Muscle of back (tissue), 11 donors: ENCODE results near the gene ZNF790. TPM values are rescaled to one million over a fixed set of nuclear protein-coding genes. Genes with fewer than 3 reads are reported as not detected.

ENCODE experiments used
- DNase-seq, 3 donors: peaks; one replicate each; pipeline versions ENCODE4 v3.0.0 to v3.0.0-alpha.2; 2013
- polyA plus RNA-seq, 10 donors: library from polyadenylated mRNA; unstranded; fragments of 120-200 nt; gene quantifications; one replicate each; pipeline ENCODE4 v1.2.1, GENCODE V29; 2013; ENCODE audit not compliant: insufficient read length in 10 of 10

Gene ZNF790
- polyA plus RNA-seq, 10 donors, result 6.1 to 10.5 (median 7.8) TPM

- DNase-seq, result peak; percentile 95 to 98 (median 95)
Observed at GRCh38 chr19:36772311-36773222, 65.6 kb downstream of the ZNF790 start, which contains the start of gene ZNF850. Gene ZNF850, minus strand, starts transcription at chr19:36772807. Its CDS starts 10,201 bp downstream, at chr19:36762606.

GRCh38 chr19:36771261-36772231, 66.6 kb downstream of the ZNF790 start:
- DNase-seq, result peak; percentile 59 to 85 (median 66)

Other genes with a start within 250 kb of the ZNF790 start
- 10 to 100 TPM in 5 of 10 donors, 1 to 10 TPM in 5; 5.3 to 15.2 (median 9.1) TPM for gene ZNF382, start 233.1 kb downstream of the ZNF790 start, polyA plus RNA-seq
- 10 to 100 TPM in 3 of 10 donors, 1 to 10 TPM in 7; 5.5 to 11.8 (median 8.4) TPM for gene ZNF461, start 171.6 kb downstream of the ZNF790 start, polyA plus RNA-seq
- gene ZNF567, start 150.8 kb downstream of the ZNF790 start, polyA plus RNA-seq, result 10 to 100 TPM in 1 of 10 donors, 1 to 10 TPM in 9; 6.9 to 10.8 (median 8.5) TPM
- gene ZNF850, start 65.6 kb downstream of the ZNF790 start, polyA plus RNA-seq, result 1 to 10 TPM in 9 of 10 donors, under 1 TPM in 1; 0.89 to 2.6 (median 1.6) TPM
- 10 to 100 TPM in 1 of 10 donors, 1 to 10 TPM in 9; 4.2 to 10.1 (median 6.3) TPM for gene ZNF345, start 12.5 kb upstream of the ZNF790 start, polyA plus RNA-seq
- 1 to 10 TPM; 3.8 to 6.4 (median 4.4) TPM for gene ZNF829, start 77.9 kb upstream of the ZNF790 start, polyA plus RNA-seq
- gene ZNF568, start 77.9 kb upstream of the ZNF790 start, polyA plus RNA-seq, result 10 to 100 TPM; 27.0 to 49.4 (median 32.3) TPM
- gene ZNF420, start 240.0 kb upstream of the ZNF790 start, polyA plus RNA-seq, result 10 to 100 TPM; 10.9 to 15.2 (median 12.6) TPM